ENCODE data around the gene SYF2.

- TF ChIP-seq CTCF (IDR thresholded peaks at IDR 0.05; ENCODE audit: low read length) (no peak), EZH2phosphoT487 (IDR thresholded peaks at IDR 0.05; ENCODE audit: low read length) (no peak), EZH2 (optimal IDR thresholded peaks at IDR 0.05; ENCODE audit: low read depth, low read length) (no peak)
These were observed 51.3 kb downstream of the SYF2 start for GRCh38 chr1:25180996-25181395.
